ENCODE measurements around the gene DRD5.
"Not testable (repeated sequence)": the region's sequence is repeated elsewhere in the genome, so short reads cannot be mapped to it uniquely, and the experiment has no call there.

DRD5 gene

DNA sequence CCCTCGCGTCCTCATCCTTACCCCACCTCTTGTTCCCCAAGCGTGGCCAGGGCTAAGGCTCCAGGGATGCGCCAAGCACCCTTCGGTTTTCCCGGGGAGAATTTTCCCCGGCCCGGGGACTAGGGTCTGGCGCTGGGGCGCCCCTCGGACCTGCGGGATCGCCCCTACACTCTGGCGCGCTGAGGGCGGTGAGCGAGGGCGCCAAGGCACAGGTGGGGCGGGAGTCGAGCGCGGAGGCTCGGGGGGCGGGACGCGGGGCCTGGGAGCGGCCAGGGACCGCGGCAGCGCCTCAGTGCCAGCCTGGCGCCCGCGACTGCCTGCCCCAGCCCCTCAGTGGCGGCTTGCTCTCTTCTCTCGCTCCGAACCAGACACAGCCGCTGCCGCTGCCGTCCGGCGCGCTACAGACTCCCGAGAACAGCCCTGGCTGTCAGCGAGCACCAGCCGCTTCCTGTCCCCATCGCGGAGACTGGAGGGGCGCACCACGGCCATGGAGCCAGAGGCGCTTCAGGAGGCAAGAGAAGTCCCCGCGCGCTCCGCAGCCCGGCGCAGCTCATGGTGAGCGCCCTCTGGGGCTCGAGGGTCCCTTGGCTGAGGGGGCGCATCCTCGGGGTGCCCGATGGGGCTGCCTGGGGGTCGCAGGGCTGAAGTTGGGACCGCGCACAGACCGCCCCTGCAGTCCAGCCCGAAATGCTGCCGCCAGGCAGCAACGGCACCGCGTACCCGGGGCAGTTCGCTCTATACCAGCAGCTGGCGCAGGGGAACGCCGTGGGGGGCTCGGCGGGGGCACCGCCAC lies at the start of gene DRD5:
DRD5 (plus strand) TSS at position 292 of the 793 bp plus-strand sequence; CDS start at position 688, 396 bp downstream.
- no peak for DNase-seq

DNA sequence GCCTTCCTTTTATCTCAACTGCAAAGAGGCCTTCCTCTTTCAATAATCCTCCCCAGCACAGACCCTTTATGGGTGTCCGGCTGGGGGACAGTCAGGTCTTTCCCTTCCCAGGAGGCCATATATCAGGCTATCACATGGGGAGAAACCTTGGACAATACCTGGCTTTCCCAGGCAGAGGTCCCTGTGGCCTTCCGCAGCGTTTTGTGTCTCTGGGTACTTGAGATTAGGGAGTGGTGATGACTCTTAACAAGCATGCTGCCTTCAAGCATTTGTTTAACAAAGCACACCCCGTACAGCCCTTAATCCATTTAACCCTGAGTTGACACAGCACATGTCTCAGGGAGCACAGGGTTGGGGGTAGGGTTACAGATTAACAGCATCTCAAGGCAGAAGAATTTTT lies 49.2 kb upstream of the DRD5 start:
- not testable (repeated sequence) for DNase-seq

DNA sequence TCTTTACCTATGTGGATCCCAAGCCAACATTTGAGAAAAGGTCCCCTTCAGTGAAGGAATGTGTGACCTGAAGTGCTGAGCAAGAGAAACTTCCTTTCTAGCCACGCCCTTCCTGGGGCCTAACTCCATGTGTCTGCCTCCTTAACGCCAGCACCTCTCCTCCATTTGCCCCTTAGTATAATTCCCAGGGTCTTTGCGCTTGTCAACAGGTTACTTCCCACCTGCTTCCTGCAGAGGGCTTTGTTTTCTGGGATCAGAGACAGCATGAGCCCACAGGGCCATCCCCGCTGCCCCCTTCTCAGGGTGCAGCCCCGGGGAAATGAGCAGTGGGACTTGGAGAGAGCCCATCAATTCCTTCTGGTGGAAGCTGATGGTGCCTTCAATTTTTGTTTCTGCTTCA lies 45.9 kb upstream of the DRD5 start:
- no peak for DNase-seq

DNA sequence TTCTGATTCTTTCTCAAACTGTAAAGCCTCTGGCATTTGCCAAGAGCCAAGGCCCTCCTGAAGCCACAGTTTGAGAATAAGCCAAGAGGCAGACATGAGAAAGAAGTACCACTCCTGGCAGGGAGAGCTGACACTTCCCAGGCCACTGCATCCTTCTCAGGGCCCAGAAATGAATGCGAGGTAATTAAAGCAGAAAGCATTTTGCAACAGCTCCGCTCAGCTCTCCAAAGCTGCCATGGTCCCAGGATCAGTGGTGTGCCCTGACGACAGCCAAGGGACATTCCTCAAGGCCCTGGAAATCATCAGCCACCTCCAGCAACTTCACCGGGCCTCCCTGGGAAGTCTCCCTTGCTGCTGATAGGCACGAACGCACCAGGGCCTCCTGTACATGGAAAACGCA lies 44.2 kb upstream of the DRD5 start:
- not testable (repeated sequence) for DNase-seq

DNA sequence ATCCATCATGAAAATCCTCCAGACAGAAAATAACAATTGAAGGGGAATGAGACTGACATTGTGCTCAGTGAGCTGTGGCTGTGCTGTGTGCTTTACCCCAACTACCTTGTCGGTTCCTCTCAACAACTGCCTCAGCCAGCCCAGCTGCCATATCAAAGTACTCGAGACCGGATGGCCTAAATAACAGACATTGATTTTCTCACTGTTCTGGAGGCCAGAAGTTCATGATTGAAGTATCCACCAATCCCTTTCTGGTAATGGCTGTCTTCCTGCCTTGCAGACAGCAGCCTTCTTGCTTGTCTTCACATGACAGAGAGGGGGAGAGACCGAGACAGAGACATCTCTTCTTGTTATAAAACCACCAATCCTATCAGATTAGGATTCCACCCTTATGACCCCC lies 37.6 kb upstream of the DRD5 start:
- DNase-seq, result not testable (repeated sequence)

DNA sequence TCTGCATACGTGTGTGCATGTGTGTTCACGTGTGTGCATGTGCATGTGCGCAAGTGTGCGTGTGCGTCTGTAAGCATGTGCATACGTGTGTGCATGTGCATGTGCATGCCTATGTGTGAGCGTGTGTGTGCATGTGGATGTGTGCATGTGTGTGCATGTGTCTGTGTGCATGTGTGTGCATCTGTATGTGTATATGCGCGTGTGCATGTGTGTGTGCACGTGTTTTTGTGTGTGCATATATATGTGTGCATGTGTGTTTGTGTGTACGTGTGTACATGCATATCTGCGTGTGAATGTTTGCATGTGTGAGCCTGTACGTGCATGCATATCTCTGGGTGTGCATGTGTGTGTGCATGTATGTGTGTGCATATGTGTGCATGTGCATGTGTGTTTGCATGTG lies 35.7 kb upstream of the DRD5 start:
- no peak for DNase-seq

DNA sequence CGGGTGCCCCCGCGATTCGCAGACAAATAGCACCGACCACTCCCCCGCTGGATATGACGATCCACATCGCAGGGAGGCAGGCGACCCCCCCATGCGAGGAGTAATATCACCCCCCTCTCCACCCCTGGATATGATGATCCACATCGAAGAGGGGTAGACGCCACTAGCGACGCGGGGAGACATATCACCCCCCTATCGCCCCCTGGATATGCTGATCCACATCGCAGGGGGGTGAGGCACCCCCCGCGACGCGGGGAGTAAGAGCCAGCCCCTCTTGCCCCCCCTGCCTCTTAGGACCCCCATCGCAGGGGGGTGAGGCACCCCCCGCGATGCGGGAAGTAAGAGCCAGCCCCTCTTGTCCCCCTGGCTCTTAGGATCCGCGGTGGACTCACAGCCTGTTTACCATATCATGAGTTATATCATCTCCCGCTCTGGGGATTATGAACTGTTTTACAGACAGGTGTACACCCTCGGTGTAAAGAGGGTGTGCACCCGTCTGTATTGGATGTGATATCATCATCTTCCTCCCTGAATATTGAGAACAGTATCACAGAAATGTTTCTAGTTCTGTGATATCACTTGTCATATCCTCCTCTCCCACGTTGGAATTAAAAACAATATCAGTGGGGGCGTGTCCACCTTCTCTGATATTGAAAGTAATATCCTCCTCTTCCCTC lies 22.7 kb upstream of the DRD5 start:
- DNase-seq, result no peak

DNA sequence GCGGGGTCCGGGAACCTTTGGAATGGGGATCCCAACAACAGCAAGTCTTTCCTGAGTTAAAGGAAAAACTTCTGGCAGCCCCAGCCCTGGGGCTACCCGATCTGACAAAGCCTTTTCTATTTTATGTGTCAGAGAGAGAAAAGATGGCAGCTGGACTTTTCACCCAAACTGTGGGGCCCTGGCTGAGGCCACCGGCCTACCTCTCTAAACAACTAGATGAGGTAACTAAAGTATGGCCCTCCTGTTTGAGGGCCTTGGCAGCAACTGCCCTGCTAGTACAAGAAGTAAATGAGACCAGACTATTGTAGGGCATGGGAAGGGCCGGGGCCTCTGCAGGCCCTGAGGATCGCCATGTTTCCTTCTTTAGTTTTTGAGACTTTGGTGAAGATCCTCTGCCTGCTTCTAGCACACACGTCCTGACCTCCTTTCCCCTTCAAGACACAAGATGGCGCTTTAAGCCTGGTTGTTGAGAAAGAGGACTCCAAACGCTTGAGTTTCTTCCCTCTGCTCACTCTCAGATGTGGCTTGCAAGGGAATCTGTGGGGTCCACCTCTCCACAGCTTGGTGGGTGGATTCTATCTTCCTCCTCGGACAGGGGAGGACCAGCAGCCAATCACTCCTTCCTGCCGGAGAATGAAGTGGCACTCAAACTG lies 18.5 kb upstream of the DRD5 start:
- DNase-seq, result peak; percentile 35 to 46

DNA sequence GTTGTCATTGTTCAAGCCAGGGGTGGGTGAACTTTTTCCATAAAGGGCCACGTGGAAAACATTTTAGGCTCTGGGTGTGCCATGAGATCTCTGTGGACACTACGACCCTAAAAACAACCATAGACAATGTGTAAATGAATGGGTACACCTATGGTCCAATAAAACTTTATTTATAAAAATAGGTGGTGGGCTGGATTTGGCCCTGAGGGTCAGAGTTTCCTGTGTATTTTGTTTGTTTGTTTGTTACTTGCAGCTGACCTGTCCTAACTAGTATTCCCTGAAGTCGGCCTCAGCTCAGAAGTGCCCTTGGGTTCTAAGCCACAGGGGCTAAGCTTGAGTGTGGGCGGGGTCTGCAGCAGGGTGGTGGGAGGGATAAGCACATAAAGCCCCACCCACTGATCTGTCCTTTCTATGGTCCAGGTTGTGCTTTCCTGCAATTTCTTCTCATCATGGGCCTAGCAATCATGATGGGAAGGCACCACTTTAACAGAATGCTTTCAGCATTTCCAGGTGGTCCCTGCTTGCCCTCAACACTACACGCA lies 17.2 kb upstream of the DRD5 start:
- DNase-seq, result no peak

DNA sequence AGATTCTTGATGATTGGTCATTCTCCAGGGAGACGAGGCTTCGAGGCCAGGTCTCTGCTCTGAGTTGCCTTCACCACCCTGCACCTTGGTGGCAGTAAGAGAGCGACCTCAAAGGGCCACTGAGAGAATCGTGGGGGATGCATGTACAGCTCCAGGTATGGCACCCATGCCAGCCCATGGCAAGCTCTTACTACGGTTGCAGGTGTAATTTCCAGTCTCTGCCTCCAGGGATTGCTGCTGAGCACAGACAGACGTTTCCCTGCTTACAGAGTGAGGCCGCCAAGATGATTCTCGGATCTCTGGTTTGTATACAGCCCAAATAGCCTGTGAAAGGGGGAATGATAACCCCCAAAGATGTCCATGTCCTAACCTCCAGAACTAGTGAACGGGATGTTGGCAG lies 16.3 kb upstream of the DRD5 start:
- peak in 1 of 2 donors; percentile 8 for DNase-seq

DNA sequence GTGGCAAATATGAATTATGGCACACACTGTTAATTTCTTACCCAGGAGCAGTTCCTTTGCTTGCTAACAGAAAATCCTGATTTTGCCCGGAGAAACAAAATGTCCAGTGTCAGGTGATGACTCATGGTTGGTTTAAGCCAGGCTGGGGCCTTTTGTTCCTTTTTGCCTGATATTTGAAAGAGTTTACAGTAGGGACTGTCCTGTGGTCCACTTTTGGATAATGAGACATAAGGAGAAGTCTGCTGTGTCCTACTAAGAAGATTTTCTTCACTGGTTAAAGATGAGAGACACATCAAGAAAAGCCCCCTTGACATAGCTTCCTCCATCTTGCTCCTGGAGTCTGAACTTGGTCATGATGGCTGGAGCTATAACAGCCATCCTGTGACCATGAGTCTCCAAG lies 12.1 kb upstream of the DRD5 start:
- no peak for DNase-seq

DNA sequence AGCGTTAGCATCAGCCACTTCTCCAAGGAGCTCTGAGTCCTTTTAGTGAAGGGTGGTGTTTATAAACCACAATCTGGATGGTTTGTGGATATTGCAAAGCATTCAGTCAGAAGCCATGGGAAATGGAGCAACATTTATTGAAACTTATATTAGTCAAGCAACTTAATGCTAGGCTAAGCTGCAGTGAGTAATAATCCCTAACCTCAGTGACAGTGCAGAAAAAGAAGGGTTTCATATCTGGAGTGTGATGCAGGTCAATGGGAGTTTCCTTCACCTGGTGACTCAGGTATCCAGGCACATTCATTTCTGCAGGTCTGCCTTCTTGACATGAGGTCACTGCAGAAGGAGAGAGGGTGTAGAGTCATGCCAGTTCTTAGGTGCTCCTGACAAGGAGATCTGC lies 10.4 kb upstream of the DRD5 start:
- DNase-seq, result no peak

DNA sequence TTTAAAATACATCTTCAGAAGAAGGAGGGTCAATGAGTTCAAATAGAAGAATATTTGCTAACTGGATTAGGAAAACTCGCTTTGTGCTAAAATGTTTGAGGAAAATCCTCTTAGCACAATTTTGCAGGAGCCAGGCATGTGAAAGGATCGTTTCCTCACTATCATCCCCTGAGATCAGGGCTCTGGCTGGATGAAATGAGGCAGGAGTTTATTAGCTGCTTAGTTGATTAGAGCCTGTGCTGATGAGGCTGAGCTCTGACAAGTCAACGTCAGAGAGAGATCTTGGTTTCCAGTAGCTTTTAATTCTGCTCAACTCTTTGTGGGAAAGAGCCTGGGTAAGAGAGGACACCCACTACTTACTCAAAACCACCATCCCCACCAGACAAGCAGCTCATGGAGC lies 8.0 kb upstream of the DRD5 start:
- no peak for DNase-seq

DNA sequence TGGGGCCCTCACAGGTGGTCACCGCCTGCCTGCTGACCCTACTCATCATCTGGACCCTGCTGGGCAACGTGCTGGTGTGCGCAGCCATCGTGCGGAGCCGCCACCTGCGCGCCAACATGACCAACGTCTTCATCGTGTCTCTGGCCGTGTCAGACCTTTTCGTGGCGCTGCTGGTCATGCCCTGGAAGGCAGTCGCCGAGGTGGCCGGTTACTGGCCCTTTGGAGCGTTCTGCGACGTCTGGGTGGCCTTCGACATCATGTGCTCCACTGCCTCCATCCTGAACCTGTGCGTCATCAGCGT lies 652 bp downstream of the DRD5 start:
- DNase-seq, result no peak

DNA sequence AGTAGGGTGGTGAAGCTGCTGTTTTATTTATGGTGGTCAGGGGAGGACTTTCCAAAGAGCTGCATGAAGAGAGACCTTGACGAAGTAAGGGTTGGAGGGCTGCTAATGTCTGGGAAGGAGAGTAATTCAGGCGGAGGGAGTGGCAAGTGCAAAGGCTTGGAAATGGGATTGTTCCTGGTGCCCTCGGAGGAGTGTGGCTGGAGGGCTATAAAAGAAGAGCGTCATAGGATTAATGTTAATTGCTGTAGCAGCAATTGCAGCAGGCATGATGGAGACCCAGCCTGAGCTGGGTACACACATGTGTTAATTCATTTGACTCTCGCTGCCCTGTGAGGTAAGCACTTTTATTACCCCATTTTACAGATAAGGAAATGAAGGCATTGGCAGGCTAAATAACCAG lies 4.5 kb downstream of the DRD5 start:
- DNase-seq, result not testable (repeated sequence)

DNA sequence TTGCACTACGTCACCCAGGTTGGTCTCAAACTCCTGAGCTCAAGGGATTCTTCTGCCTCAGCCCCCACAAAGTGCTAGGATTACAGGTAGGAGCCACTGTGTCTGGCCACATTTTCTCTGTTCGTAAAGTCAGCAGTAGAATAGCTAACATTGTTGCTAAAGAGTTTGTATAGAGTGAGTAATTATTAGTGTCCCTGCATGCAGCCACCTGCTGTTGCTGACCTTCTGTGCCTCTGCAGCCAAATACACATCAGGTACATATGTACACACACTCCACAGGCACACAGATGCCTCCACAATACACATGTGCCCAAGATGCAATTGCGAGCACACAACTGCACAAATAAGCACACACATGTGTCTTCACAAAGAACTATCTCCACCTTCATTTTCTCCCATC lies 10.9 kb downstream of the DRD5 start:
- DNase-seq, result no peak

DNA sequence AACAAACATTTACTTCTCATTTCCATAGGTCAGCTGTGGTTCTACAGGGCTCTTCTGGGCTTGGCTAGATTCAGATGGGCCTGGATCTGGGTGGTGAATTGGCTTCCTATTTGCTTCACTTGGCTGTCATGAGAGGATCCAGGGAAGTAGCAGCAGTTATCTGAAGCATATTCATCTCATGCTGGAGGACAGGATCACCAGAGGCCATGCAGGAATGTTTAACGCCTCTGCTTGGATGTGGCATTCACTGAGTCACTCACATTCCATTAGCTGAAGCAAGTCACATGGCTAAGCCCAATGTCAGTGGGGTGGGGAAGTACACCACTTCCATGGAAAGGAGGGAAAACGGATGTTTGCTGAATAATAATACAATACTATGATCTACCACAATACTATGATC lies 15.2 kb downstream of the DRD5 start:
- DNase-seq, result not testable (repeated sequence)

DNA sequence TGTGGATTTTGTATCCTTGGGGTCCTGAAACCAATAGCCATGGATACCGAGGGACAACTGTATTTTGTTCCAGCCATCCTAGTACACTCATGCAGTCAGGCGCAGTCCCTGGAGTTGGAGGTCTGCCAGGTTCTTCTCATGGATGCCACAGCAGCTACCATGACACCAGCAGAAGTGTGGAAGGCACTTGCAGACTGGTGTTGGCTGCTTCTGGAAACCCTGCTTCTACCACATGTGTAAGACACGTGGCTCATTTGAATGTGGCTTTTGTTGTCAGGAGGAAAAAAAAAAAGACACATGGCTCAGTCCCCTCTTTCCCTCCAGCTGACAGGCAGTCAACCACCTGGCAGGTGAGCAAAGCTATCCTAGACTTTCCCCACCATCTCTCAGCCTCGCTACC lies 19.4 kb downstream of the DRD5 start:
- no peak for DNase-seq

DNA sequence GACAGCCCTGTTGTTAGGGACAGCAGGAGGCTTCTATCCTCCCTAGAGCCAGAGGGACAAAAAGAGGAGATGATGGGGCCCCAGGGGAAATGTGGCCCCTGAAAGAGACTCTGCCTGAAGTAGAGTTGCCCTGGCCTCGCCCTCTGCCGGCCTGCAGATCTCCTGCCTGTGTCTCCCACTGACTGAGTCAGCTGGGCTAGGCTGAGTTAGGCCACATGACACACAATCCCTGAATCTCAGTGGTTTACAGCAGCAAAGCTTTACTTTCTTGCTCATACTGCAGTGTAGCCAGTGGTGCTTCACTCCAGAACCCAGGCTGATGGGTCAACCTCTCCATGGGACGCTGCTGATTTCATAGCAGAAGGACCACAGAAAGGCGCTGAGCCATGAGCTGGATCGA lies 23.5 kb downstream of the DRD5 start:
- no peak for DNase-seq

DNA sequence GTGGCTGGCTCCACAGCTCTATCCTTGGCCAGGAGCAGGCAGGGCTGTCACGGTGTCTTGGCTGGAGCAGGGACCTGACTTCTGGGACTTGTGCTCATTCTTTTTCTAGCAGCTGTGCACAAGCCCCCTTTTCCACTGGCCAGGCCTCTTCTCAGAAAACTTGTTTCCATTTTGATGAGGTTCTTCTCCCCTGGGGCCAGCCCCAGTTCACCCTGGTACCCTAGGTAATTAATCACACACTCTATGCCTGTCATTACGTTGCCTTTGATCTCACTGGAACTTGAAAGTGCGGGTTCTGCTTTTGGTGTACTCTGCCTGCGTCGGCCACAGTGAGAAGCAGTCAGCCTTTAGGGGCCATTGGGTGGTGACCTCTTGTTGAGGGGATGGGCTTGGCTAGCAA lies 26.6 kb downstream of the DRD5 start:
- DNase-seq, result no peak

DNA sequence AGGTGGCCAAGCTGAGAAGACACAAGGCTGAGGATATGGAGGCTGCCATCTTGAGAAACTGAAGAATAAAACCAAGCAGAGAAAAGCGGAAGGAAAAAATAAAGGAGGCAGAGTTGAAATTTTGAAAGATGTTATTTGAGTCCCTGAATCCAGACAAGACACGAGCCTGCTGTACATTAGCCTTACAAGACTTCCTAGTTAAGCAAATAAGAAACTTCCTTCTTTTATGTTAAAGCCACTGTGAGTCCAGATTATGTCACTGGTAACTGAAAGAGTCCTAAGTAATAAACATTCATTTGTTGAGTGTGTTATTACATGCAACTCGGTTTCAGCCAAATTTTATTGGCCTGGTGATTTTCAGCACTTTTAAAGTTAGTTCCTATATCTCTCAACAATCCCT lies 30.4 kb downstream of the DRD5 start:
- no peak for DNase-seq

DNA sequence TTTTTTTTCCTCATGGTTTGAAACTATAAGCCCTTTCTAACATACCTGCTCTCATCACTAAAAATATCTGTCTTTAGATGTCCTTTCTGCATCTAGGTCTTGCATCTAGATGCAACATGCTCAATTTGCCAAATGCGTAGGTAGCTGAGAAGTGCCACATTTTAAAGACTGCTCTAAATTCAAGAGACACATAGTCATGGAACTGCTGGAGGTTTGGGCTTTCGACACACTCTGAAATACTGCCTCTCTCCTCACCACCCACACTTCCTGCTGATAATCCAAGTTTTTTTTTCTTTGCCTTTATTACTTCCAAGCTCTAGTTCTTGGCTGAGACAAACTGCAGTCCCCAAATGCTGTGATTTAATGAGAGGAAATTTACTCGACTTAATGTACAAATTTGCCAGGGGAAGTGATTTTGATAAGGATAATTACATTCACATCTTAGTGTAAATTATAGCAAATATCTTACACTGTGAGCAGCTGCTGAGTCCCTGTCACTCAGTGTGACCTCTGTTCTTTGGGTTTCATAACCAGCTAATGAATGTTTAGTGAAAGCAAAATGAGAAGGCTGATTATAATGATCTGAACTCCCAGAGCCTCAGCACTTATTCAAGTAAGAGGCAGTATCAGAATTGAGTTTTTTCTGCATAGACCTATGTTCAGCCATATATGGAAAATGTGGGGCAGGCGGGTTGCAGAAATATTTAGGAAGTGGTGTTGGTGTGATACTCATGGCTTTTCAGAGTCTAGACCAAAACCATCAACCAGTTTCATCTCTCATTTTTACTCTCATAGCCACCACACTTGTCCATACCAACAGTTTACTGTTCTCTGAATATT lies 31.3 kb downstream of the DRD5 start:
- DNase-seq, result no peak

DNA sequence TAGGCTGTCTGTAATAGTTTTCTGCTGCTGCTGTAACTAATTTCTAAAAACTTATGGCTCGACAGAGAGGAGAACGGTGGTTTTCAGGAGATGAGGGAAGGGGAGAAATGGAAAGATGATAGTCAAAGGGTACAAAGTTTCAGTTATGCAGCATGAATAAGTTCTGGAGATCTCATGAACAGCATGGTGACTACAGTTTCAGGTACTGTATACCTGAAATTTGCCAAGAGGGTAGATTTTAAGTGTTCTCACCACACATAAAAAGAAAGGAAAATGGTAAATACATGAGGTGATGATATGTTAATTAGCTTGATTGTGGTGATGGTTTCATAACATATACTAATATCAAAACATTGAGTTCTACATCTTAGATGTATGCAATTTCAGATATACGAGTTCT lies 34.9 kb downstream of the DRD5 start:
- no peak for DNase-seq
